DOHH2 (cell line): Measurements from ENCODE around the gene C11orf24.
A peak's percentile ranks its signal among the peaks of the same experiment; 100 is the strongest.

Source experiments
- H3F3A ChIP-seq: fragments of 200-600 bp; sonication (generic), shearing (Covaris generic); 2 replicates; pipeline ENCODE4 v1.6.0; 2016; ENCODE audit warnings: antibody characterized with exemption, mild to moderate bottlenecking; ENCODE audit not compliant: control insufficient read depth, insufficient read depth
- H3K27ac ChIP-seq: fragments of 200-600 bp; sonication (generic); 2 replicates; pipeline ENCODE4 v1.5.1; 2014; ENCODE audit warnings: low read depth, mild to moderate bottlenecking, low read length, moderate library complexity
- H3K27me3 ChIP-seq: fragments of 200-600 bp; sonication (generic); 2 replicates; pipeline ENCODE4 v1.6.1; 2014; ENCODE audit warnings: mild to moderate bottlenecking, low read length, mixed read lengths; ENCODE audit not compliant: control insufficient read depth
- H3K36me3 ChIP-seq: fragments of 200-600 bp; sonication (generic); 2 replicates; pipeline ENCODE4 v1.6.1; 2014; ENCODE audit warnings: mild to moderate bottlenecking, low read length, moderate library complexity, mixed read lengths; ENCODE audit not compliant: control insufficient read depth
- H3K4me1 ChIP-seq: fragments of 200-600 bp; sonication (generic); 2 replicates; pipeline ENCODE4 v1.6.1; 2014; ENCODE audit warnings: mild to moderate bottlenecking, low read length, mixed read lengths; ENCODE audit not compliant: control insufficient read depth
- H3K4me2 ChIP-seq: fragments of 200-600 bp; sonication (generic); 2 replicates; pipeline ENCODE4 v1.6.0; 2014; ENCODE audit warnings: mild to moderate bottlenecking, low read length, moderate library complexity
- H3K4me3 ChIP-seq: fragments of 200-600 bp; sonication (generic); 2 replicates; pipeline ENCODE4 v1.5.1; 2014; ENCODE audit warnings: mild to moderate bottlenecking, low read length, mixed read lengths
- H3K79me2 ChIP-seq: fragments of 200-600 bp; sonication (generic); 2 replicates; pipeline ENCODE4 v1.6.1; 2014; ENCODE audit warnings: mild to moderate bottlenecking, low read length, mixed read lengths; ENCODE audit not compliant: control insufficient read depth
- H3K9me2 ChIP-seq: fragments of 200-600 bp; sonication (generic); replicated peaks from 2 replicates; pipeline ENCODE4 v1.6.1; 2014; ENCODE audit warnings: mild to moderate bottlenecking, low read length, mixed read lengths; ENCODE audit not compliant: control insufficient read depth
- H3K9me3 ChIP-seq: fragments of 200-600 bp; sonication (generic); 2 replicates; pipeline ENCODE4 v1.6.1; 2014; ENCODE audit warnings: antibody characterized with exemption, low read length, mixed read lengths; ENCODE audit not compliant: control insufficient read depth, insufficient read depth
- H4K20me1 ChIP-seq: fragments of 200-600 bp; sonication (generic); 2 replicates; pipeline ENCODE4 v1.6.0; 2014; ENCODE audit warnings: low read depth, mild to moderate bottlenecking, antibody characterized with exemption, low read length, moderate library complexity; ENCODE audit not compliant: control insufficient read depth, insufficient read depth
- EZH2phosphoT487 ChIP-seq: fragments of 200-600 bp; sonication (generic); IDR thresholded peaks from 2 replicates; pipeline ENCODE4 v1.6.1; 2017; ENCODE audit warnings: borderline replicate concordance, mild to moderate bottlenecking, antibody characterized with exemption, low read length, moderate library complexity, mixed read lengths
- TF ChIP-seq, protein P1 (sequence below): fragments of 200-600 bp; sonication (generic); IDR thresholded peaks from one replicate; pipeline ENCODE4 v1.5.1; 2014; ENCODE audit warnings: antibody characterized with exemption, mild to moderate bottlenecking, low read depth, low read length; ENCODE audit not compliant: poor library complexity, severe bottlenecking

C11orf24 gene

DNA sequence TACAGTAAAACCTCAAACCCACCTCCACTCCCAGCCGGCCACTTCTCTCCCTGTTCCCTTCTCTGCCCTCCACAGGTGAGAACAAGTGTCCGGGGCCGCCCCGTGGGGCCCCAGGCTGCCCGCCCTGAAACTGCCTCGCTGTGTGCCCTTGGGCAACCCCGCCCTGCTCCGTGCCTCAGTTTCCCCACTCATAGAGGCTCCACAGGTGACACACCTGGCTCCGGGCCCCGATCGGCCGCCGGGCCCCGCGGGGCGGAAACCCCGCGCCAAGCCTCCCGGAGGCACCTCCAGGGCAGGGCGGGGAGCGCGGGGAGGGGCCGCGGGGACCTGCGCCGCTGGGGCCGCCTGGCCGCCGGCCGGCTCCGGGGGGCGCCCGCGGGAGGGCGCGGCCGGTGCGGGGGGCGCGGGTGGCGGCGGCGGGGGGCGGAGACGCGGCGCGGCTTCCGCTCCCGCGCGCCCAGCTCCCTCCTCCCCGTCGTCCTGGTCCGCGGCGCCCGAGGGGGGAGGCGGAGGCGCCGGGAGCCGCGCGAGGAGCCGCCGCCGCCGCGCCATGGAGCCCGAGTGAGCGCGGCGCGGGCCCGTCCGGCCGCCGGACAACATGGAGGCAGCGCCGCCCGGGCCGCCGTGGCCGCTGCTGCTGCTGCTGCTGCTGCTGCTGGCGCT lies 40.5 kb upstream of the C11orf24 start, which contains the start of gene LRP5:
Gene LRP5, plus strand, starts transcription at position 475 of the 663 bp plus-strand sequence. Its CDS starts 124 bp downstream, at position 599.
- Histone ChIP-seq H3K36me3 (no peaks in the 10 kb centered on the region), H3K79me2 (peaks cover 40% of the 10 kb centered on the region), H3K4me1 (peaks cover 18% of the 10 kb centered on the region), H3K27me3 (peaks cover 3% of the 10 kb centered on the region; the same call in 1 of the 2 replicates), H3K4me3 (peak within 1 kb of the TSS; percentile 90), H3K9me2 (no peaks in the 10 kb centered on the region), H3K27ac (no peak within 1 kb of the TSS), H4K20me1 (no peaks in the 10 kb centered on the region), H3F3A (peaks cover 5% of the 10 kb centered on the region), H3K4me2 (peak within 1 kb of the TSS; percentile 90), H3K9me3 (no peaks in the 10 kb centered on the region)
- TF ChIP-seq, protein P1, sequence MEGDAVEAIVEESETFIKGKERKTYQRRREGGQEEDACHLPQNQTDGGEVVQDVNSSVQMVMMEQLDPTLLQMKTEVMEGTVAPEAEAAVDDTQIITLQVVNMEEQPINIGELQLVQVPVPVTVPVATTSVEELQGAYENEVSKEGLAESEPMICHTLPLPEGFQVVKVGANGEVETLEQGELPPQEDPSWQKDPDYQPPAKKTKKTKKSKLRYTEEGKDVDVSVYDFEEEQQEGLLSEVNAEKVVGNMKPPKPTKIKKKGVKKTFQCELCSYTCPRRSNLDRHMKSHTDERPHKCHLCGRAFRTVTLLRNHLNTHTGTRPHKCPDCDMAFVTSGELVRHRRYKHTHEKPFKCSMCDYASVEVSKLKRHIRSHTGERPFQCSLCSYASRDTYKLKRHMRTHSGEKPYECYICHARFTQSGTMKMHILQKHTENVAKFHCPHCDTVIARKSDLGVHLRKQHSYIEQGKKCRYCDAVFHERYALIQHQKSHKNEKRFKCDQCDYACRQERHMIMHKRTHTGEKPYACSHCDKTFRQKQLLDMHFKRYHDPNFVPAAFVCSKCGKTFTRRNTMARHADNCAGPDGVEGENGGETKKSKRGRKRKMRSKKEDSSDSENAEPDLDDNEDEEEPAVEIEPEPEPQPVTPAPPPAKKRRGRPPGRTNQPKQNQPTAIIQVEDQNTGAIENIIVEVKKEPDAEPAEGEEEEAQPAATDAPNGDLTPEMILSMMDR: no peak
- TF ChIP-seq EZH2phosphoT487: no peak

DNA sequence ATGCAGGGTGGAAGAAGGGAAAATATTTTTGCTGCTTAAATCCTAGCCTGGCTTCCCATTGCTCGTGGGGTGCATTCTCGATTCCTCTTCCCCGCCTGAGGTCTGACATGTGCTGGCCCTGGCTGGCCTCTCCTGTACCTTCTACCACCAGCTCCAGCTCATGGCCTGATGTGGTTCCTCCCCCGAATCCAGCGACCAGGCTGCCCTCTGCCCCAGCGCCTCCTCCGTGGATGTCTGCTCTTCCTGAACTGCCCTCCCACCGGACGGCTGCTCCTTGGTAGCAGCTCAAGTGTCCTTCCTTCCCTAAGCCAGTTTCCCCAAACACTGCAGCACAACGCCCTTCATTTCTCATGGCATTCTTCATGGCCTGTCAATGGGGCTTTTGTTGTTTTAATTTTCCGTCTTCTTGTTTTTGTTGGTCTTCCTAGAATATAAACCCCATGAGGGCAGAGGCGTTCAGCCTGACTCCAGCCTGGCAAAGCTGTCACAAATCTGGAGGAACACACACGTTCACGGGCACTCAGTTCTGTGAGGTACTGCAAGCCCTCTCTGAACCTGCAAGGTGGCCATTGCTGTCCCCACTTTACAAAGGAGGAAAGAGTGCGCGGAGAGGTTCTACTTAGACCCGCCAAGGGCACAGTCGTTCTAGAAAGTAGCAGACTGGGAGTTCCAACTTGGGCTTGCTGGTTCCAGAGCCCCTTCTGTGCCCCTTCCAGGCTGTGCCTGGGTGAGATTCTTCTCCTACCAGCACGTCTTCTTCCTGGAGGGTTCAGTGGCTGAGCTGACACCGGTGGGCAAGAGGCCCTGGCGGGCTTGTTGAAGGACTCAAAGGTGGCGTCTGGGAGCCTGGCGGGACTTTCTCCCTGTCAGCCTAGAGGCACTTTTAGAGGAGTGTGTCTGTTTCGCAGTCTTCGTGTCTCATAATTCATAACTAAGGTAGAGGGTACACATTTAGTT lies 39.7 kb upstream of the C11orf24 start:
- no peaks in the 10 kb centered on the region for H3K9me2 ChIP-seq
- H3K9me3 ChIP-seq: no peaks in the 10 kb centered on the region
- H3K27me3 ChIP-seq: peaks cover 3% of the 10 kb centered on the region; the same call in 1 of the 2 replicates
- H3K27ac ChIP-seq: no peak overlapping the region
- peak overlapping the region; percentile 44; the same call in 1 of the 2 replicates for H3K4me2 ChIP-seq
- peaks cover 5% of the 10 kb centered on the region for H3F3A ChIP-seq
- H3K36me3 ChIP-seq: no peaks in the 10 kb centered on the region
- H4K20me1 ChIP-seq: no peaks in the 10 kb centered on the region
- TF ChIP-seq EZH2phosphoT487: no peak
- TF ChIP-seq, protein P1: no peak
- peaks cover 18% of the 10 kb centered on the region for H3K4me1 ChIP-seq
- peak overlapping the region; percentile 53 for H3K4me3 ChIP-seq
- H3K79me2 ChIP-seq: peaks cover 32% of the 10 kb centered on the region

DNA sequence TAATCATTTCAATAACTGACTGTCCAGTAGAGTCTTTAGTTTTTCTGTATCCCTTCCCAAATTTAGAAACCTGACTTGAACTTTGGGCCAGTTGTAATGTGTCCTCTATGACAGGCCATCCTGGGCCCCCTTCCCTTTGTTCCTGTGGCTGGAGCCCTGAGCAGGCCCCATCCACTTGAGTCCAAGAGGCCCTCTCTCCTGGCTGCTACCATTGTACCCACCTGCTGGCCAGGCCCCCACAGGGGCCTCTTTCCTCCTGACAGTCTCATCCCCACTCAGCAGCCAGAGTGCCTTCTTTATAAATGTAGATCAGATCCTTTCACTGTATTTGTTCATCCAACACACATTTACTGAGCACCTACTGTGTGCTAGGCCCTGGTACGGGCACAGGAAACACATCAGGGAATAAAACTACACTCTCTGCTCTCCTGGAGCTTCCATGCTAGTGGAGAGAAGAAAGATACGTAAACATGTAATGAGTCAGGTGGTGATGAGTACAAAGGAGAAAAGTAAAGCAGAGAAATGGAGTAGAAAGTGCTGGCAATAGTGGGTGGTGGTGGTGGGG lies 37.9 kb upstream of the C11orf24 start:
- Histone ChIP-seq H4K20me1 (no peaks in the 10 kb centered on the region), H3K27ac (no peak overlapping the region), H3K9me3 (no peaks in the 10 kb centered on the region), H3K4me3 (no peak overlapping the region), H3K4me1 (peaks cover 18% of the 10 kb centered on the region), H3K27me3 (peaks cover 3% of the 10 kb centered on the region; the same call in 1 of the 2 replicates), H3K79me2 (peaks cover 17% of the 10 kb centered on the region), H3K4me2 (no peak overlapping the region), H3F3A (peaks cover 5% of the 10 kb centered on the region), H3K9me2 (no peaks in the 10 kb centered on the region), H3K36me3 (no peaks in the 10 kb centered on the region)
- TF ChIP-seq, protein P1: no peak
